GM21367 (cell line): ENCODE measurements around the gene SLC35G6.
"Not testable (repeated sequence)": the region's sequence is repeated elsewhere in the genome, so short reads cannot be mapped to it uniquely, and the experiment has no call there.

Experiments used
- ATAC-seq: cut with Tn5 transposase; IDR thresholded peaks from one replicate; pipeline ENCODE4 v1.9.1; 2021; ENCODE audit not compliant: unreplicated experiment

The SLC35G6 gene

GRCh38 chr17:7478276-7479212, 2.7 kb upstream of the SLC35G6 start:
- ATAC-seq: no peak

DNA sequence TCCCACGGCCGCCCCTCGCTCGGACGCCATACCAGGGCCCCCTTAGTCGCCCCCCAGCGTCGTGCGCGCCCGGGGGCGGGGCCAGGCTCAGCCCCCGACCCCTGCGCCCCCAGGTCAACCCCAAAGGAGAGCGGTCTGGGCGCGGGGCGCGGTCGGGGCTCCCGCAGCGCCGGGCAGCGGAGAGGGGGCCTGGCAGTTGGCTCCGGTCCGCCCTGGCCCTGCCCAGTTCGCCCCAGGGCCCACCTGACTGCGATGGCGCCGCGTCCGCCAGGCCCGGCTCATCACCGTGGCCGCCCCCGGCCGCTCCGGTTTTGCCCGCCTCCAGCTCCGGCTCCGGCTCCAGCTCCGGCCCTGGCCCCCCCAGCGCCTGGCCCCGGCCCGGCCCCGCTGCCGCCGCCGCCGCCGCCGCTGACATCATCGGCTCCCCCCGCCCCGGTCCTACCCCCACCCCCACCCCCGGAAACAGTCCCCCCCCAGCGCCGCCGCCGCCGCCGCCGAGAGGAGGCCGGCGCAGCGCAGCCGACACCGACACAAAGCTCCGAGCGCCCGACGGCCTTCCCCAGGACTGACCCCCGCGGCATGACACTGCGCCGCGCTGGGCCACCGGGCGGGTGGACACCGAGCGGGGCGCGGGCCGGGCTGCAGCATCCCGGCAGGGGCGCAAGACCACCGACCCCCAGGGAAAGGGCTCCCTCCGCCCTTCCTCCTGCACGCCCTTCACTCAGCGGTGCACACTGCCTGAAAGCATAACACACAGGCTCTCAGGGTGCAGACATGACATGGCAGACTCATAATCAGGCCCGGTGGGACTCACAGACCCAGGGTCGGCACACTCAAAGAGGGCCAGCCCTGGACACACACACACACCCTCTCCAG, 1.8 kb upstream of the SLC35G6 start, which contains the start of gene ZBTB4:
ZBTB4 (minus strand) TSS at position 419 of the 876 bp plus-strand sequence. CDS start 12,830 bp downstream, outside the sequence.
- no peak for ATAC-seq

DNA sequence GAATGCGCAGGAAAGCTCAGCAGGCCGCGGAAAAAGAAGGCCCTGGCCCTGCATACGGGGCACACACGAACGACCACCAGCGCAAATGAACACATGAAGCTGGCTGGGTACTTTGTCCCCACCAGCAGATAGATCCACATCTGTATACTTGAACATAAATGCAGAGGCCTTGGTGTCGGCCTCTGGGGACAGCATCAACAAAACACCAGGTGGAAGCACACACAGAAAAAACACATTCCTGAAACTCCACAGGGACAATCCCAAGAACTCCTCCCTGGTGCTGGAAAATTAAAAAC, 1.2 kb upstream of the SLC35G6 start:
- ATAC-seq: no peak

DNA sequence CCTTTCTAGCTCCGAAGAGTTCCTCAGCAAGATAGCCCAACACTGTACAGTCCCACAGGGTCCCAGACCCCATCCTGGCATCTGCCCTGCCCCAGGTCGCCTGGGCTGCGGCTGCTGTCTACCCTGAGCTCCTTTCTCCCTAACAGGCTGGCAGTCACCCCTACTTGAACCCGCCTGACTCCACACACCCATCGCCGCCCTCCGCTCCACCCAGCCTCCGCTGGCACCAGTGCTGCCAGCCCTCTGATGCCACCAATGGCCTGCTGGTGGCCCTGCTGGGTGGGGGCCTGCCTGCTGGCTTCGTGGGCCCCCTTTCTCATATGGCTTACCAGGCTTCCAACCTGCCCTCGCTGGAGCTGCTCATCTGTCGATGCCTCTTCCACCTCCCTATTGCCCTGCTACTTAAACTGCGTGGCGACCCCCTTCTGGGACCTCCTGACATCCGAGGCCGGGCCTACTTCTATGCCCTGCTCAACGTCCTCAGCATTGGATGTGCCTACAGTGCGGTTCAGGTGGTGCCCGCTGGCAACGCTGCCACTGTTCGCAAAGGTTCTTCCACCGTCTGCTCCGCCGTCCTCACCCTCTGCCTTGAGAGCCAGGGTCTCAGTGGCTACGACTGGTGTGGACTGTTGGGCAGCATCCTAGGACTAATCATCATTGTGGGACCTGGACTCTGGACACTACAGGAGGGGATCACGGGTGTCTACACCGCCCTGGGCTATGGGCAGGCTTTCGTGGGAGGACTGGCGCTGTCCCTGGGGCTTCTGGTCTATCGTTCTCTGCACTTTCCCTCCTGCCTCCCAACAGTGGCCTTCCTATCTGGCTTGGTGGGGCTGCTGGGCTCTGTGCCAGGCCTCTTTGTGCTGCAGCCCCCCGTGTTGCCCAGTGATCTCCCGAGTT, 846 bp downstream of the SLC35G6 start:
- not testable (repeated sequence) for ATAC-seq

- not testable (repeated sequence) for ATAC-seq
These were observed 1.5 kb downstream of the SLC35G6 start for GRCh38 chr17:7482742-7483088.

DNA sequence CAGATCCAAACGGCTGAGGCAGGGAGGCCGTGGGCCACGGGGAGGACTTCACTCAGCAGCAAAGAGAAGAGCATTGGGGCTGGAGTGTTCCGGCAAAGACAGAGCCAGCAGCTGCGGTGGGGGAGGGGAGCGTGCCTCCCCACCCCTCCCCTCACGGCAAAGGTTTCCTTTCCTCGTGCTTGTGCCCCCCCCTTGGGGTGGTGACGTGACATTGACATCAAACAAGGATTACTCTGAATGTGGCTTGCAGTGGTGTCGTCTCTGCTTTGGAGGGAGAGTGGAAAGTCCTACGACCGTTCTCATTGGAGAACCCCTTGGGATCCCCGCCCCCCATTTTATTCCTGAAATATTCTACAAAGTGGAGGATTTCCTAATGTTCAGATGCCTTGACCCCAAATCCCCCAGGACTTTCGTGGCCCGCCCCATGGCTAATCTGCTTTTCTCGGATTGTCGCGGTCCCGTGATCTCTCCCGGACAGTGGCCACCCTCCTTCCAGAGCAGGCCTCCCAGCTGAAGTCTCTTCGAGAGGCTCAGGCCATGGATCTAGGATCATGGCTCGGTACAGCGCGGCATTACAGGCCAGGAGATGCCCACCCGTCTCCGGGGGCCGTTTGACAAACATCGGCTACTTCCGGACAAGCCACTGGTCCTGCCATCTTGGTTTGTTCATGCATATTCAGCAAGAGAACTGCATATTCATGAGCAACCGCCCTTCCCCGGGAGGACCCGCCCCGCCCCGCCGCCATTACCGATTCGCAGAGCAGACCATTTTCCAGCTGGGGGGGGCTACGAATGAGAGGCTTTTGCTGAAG, 2.2 kb downstream of the SLC35G6 start:
- ATAC-seq: peak; percentile 30

- peak; percentile 46 for ATAC-seq
These were observed 3.0 kb downstream of the SLC35G6 start, which contains the start of gene POLR2A for GRCh38 chr17:7484067-7484918. Gene POLR2A, plus strand, starts transcription at chr17:7484366.

DNA sequence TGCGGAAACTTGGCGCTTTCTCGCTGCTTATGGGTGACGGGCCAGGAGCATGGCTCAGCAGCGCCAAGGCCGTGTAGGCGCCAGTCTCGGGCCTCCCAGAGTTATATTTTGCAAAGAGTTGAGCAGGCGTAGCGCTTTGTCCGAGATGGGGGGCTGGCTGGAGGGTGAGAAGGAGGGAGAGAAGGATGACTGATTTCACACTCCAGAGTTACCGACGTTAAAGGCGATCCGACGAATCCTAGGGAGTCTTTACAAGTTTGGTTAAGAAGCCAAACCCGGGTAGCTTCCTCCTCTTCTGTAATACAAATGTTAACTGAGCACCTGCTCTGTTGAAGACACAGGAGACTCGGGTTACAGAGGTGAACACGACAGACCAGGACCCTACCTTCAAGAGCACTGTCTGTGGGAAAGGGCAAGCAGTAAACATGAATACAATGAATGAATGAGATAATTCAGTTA, 3.7 kb downstream of the SLC35G6 start:
- ATAC-seq: no peak

DNA sequence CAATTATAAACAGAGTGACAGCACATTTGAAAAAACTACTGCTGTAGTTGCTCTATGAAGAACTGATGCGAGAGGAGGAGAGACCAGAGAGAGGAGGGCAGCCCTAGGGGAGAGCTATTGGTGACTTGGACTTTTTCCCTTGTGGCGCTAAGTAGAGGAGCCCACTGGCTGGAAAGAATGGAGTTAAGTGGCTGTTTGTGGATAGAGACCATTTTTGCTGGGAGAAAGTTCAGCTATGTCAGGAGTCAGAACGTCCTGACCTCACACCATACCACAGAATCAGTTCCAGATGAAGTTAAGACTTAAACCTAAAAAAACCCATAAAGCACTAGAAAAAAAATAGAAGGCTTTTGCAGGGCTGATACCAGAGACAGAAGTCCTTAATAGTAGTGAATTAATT, 4.9 kb downstream of the SLC35G6 start:
- ATAC-seq: no peak

DNA sequence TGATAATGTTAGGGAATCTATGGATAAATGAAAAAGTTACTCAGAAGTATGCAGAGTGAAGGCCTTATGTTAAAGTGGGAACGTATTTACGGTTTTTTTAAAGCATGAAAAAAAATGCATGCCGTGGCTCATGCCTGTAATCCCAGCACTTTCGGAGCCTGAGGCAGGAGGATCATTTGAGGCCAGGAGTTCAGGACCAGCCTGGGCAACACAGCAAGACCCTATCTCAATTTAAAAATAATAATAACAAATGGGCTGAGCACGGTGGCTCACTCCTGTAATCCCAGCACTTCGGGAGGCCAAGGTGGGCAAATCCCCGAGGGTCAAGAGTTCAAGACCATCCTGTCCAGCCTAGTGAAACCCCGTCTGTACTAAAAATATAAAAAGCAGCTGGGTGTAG, 8.9 kb downstream of the SLC35G6 start:
- ATAC-seq: no peak

GRCh38 chr17:7491583-7491982, 10.3 kb downstream of the SLC35G6 start:
- no peak for ATAC-seq

- no peak for ATAC-seq
These were observed 12.7 kb downstream of the SLC35G6 start for GRCh38 chr17:7493941-7494340.

GRCh38 chr17:7495906-7496434, 14.7 kb downstream of the SLC35G6 start:
- no peak for ATAC-seq

DNA sequence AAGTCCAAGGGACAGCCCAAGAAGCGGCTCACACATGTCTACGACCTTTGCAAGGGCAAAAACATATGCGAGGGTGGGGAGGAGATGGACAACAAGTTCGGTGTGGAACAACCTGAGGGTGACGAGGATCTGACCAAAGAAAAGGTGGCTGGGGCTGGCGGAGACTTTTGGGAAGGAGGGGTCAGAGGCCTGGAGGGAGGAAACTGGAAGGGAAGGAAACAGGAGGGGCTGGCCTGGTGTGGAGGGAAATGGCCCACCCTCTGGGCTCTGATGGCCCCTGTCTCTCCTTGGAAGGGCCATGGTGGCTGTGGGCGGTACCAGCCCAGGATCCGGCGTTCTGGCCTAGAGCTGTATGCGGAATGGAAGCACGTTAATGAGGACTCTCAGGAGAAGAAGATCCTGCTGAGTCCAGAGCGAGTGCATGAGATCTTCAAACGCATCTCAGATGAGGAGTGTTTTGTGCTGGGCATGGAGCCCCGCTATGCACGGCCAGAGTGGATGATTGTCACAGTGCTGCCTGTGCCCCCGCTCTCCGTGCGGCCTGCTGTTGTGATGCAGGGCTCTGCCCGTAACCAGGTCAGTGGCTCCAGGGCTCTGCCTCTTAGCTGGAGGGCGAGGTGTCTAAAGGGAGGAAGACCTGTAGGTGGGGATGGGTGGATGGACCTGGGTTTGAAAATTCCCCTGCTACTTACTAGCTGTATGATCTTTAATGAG, 15.4 kb downstream of the SLC35G6 start:
- no peak for ATAC-seq

- ATAC-seq: no peak
These were observed 16.0 kb downstream of the SLC35G6 start for GRCh38 chr17:7497228-7497627.

GRCh38 chr17:7497636-7498035, 16.4 kb downstream of the SLC35G6 start:
- no peak for ATAC-seq

GRCh38 chr17:7499161-7499560, 17.9 kb downstream of the SLC35G6 start:
- no peak for ATAC-seq

- ATAC-seq: no peak
These were observed 20.5 kb downstream of the SLC35G6 start for GRCh38 chr17:7501729-7502128.
